A549 treated with DMSO at 1 μM for 4 hours (cell line): ENCODE results near the gene RPE65. TPM values are rescaled to one million over a fixed set of nuclear protein-coding genes. Genes with fewer than 3 reads are reported as not detected.

Source experiments
- total RNA-seq: library from RNA; stranded (reverse); fragments of 200-300 nt; extraction: Qiagen RNA extraction; gene quantifications from 5 replicates; pipeline ENCODE4 v1.2.3, GENCODE V29; 2022; ENCODE audit warnings: low read depth

RPE65 gene
- total RNA-seq: not detected in 5 replicates

DNA sequence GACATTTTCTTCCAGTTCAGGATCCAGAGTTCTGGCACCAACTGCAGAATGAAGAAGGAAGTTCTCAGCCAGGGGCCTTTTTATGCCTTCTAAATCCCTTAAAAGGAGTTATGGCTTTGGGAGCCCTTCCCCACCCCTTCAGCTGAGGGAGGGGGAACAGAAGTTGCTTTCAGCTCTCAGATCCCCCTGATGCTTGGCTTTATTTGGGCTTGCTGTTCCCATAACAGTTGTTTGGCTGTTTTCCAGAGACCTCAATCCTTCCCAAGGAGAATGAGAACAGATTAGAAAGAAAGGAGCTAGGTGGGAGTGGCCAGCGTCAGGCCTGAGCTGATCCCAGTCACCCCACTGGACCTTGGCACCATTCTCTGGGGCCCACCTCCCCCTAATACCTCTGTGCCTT is at the start of gene RPE65:
Gene RPE65 (minus strand): TSS at position 54 of the 400 bp plus-strand sequence. CDS start 49 bp downstream, at position 5.

DNA sequence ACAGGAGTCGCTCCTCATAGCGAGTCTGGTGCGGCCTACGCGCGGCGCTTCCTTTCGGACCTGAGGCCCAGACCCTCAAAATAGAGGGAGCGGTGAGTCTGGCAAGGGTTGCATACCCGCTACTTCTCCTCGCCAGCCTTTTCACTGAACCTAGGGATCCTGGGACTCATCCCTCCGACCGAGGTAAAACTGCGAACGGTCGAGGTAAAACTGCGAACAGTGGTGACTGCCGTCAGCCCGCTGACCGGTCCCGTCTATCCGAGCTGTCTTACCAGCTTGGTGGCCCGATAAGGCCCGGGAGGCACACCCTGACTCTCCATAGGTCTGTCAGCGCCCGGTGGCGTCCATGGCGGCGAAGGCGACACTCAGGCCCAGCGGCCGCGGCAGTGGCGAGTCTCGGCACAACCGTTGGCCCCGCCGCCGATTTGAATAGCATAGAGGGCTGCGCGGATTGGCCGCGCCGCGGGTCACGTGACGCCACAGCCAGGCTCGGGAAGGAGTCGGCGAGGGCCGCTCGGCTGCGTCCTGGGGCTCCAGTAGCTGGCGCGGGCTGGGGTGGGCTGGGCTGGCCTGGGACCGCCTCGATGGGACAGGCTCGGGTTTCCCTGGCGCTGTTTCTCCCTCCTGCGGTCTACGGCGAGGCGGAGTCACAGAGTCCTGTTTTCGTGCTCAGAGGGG is 47.1 kb upstream of the RPE65 start, which contains the start of gene DEPDC1:
Gene DEPDC1 (minus strand): TSS at position 403 of the 678 bp plus-strand sequence. CDS start 83 bp downstream, at position 320.

Other genes starting within 250 kb of the RPE65 start
- 16.7 to 20.6 TPM (median 19.7 TPM) in 5 replicates for gene WLS, start 217.4 kb downstream of the RPE65 start, total RNA-seq
- gene DEPDC1, start 47.1 kb upstream of the RPE65 start, total RNA-seq: 13.1 to 19.7 TPM (median 17.3 TPM) in 5 replicates